Lower leg skin (tissue), 3 donors: ENCODE data around the gene AFDN.

ENCODE experiments used
- POLR2A ChIP-seq, 2 donors: fragments of 450-650 bp; IDR thresholded peaks; one replicate each; pipeline ENCODE4 v1.6.1; 2016 to 2017; ENCODE audit warnings: antibody characterized with exemption in 2 of 2, mild to moderate bottlenecking in 1 of 2, moderate library complexity in 1 of 2
- TF ChIP-seq, protein P1 (sequence below), 3 donors: fragments of 450-650 bp; IDR thresholded peaks; one replicate each; pipeline ENCODE4 v1.5.1; 2016; ENCODE audit warnings: antibody characterized with exemption in 3 of 3, mild to moderate bottlenecking in 3 of 3, moderate library complexity in 2 of 3

DNA sequence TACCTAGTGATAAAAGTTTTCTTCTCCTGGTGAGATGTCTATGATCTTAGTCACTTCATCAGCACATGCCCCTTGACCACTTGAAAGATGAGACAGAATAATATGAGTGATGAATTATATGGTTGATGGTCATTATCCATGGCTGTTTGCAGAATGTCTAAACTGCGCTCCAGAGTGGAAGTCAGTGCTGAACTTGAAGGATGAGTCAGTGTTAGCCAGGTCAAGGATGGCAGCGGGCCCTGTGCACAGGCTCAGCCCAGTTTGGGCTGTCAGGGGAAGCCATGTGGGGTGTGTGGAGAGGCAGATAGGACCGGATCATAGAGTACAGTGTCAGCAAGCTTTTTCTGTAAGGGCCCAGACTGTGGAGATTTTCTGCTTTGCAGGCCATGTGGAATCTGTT, 103.6 kb downstream of the AFDN start:
- TF ChIP-seq POLR2A (IDR thresholded peaks at IDR 0.05) = no peak
- TF ChIP-seq, protein P1, sequence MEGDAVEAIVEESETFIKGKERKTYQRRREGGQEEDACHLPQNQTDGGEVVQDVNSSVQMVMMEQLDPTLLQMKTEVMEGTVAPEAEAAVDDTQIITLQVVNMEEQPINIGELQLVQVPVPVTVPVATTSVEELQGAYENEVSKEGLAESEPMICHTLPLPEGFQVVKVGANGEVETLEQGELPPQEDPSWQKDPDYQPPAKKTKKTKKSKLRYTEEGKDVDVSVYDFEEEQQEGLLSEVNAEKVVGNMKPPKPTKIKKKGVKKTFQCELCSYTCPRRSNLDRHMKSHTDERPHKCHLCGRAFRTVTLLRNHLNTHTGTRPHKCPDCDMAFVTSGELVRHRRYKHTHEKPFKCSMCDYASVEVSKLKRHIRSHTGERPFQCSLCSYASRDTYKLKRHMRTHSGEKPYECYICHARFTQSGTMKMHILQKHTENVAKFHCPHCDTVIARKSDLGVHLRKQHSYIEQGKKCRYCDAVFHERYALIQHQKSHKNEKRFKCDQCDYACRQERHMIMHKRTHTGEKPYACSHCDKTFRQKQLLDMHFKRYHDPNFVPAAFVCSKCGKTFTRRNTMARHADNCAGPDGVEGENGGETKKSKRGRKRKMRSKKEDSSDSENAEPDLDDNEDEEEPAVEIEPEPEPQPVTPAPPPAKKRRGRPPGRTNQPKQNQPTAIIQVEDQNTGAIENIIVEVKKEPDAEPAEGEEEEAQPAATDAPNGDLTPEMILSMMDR (IDR thresholded peaks at IDR 0.05) = no peak
